ENCODE data around the gene TSPAN18.
"Not testable (repeated sequence)": the region's sequence is repeated elsewhere in the genome, so short reads cannot be mapped to it uniquely, and the experiment has no call there.

The TSPAN18 gene

DNA sequence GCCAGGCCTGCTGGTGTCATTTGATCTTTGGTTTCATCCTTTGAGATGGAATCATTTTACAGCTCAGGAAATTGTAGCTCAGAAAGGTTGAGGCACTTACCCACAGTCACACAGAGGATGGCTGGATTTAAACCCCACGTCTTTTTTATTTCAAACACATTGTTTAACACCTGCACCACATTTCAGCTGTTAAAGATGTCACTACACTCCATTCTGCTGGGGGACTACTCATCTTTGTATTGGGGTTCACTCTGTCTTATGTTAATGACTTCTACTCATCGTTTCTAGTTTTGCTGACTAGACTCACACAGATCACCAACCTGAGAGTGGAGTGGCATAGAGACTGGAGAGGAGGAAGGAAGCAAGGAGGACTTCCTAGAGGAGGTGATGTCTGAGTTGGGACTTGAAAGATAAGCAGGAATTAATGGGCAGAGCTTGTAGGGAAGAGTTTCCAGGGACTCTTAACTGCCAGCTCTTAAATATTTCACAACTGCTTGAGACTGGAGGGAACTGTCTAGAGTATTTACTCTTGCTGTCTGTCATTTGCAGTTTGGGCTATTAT, 143.9 kb downstream of the TSPAN18 start:
- no peak for DNase-seq (ENCODE audit: low read depth)
- no peak overlapping the region for H3K4me3 ChIP-seq (ENCODE audit: low read depth, low read length)
- TF ChIP-seq, protein P1, sequence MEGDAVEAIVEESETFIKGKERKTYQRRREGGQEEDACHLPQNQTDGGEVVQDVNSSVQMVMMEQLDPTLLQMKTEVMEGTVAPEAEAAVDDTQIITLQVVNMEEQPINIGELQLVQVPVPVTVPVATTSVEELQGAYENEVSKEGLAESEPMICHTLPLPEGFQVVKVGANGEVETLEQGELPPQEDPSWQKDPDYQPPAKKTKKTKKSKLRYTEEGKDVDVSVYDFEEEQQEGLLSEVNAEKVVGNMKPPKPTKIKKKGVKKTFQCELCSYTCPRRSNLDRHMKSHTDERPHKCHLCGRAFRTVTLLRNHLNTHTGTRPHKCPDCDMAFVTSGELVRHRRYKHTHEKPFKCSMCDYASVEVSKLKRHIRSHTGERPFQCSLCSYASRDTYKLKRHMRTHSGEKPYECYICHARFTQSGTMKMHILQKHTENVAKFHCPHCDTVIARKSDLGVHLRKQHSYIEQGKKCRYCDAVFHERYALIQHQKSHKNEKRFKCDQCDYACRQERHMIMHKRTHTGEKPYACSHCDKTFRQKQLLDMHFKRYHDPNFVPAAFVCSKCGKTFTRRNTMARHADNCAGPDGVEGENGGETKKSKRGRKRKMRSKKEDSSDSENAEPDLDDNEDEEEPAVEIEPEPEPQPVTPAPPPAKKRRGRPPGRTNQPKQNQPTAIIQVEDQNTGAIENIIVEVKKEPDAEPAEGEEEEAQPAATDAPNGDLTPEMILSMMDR (IDR thresholded peaks at IDR 0.05; ENCODE audit: insufficient read depth, low read depth, low read length, missing control alignments), result no peak

DNA sequence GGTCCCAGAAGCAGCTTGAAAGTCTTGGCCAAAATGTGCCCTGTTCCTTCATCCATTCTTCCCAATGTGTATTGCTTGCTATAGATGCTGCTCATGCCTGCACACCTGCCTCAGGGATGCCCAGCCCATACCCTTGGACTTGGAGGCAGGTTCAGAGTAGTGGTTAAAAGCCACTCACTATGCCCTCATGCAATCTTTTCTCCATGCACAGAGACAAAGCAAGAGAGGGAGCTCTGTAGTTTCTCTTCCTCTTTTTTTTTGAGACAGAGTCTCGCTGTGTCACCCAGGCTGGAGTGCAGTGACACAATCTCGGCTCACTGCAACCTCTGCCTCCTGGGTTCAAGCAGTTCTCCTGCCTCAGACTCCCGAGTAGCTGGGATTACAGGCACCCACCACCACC, 144.9 kb downstream of the TSPAN18 start:
- H3K4me3 ChIP-seq (ENCODE audit: low read depth, low read length), result not testable (repeated sequence)
- peak; percentile 51 for DNase-seq (ENCODE audit: low read depth)

DNA sequence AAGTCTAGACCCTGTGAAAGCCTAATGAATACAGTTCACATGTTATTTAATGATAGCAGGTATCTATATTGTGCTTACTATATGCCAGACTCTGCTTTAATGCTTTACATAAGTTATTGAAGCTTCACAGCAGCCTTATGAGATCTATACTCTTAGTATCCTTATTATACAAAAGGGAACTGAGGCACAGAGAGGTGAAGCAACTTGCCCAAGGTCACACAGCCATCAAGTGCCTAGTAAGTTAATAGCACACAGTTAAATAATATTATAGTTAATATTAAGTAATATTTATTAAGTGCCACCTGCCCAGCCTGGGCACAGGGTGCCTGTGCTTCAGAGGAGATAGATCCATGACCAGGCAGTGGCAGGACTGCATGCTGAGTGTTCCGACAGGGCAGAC, 145.8 kb downstream of the TSPAN18 start:
- H3K4me3 ChIP-seq (ENCODE audit: low read depth, low read length), result no peak overlapping the region
- DNase-seq (ENCODE audit: low read depth), result no peak
- TF ChIP-seq, protein P1 (IDR thresholded peaks at IDR 0.05; ENCODE audit: insufficient read depth, low read depth, low read length, missing control alignments), result no peak

- no peak overlapping the region for H3K4me3 ChIP-seq (ENCODE audit: low read depth, low read length)
- TF ChIP-seq, protein P1 (IDR thresholded peaks at IDR 0.05; ENCODE audit: insufficient read depth, low read depth, low read length, missing control alignments), result no peak
- no peak for DNase-seq (ENCODE audit: low read depth)
Observed at GRCh38 chr11:44873537-44873936, 146.8 kb downstream of the TSPAN18 start.

DNA sequence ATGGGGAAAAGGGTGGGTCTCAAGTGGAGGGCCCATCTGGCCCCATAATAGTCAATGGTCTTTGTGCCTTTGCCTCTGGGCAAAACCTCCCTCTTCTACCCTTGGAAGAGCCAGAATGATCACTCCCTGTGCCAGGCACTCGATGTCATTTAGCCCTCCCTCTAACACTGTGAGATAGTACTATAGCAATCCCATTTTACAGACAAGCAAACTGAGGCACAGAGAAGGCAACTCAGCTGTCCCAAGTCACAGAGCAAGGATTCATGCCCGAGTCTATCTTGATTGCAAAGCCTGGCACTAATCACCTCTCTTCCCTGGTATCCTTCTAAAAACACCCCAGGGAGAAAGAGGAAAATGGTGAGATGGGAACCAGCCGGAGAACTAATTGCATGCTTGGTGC, 147.5 kb downstream of the TSPAN18 start:
- TF ChIP-seq, protein P1 (IDR thresholded peaks at IDR 0.05; ENCODE audit: insufficient read depth, low read depth, low read length, missing control alignments), result no peak
- DNase-seq (ENCODE audit: low read depth), result no peak
- H3K4me3 ChIP-seq (ENCODE audit: low read depth, low read length), result no peak overlapping the region

DNA sequence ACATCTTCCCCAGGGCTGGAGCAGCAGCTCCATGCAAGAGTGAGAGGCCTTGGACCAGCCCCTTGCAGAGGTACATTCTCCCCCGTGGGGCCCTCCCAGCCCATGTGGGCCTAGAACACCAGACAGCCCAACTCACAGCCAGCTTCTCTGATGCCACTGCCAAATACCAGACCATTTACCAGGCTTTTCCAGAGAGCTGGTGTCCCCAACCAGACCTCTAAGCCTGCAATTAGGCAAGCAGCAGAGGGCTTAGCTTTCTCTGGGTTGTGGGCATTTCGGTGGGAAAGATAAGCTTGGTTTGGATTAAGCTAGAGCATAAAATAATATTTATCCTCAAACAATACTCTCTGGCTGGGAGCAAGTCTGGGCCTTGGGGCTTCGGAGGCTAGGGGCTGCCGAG, 148.3 kb downstream of the TSPAN18 start:
- TF ChIP-seq, protein P1 (IDR thresholded peaks at IDR 0.05; ENCODE audit: insufficient read depth, low read depth, low read length, missing control alignments), result no peak
- no peak for DNase-seq (ENCODE audit: low read depth)
- H3K4me3 ChIP-seq (ENCODE audit: low read depth, low read length), result no peak overlapping the region

- TF ChIP-seq, protein P1 (IDR thresholded peaks at IDR 0.05; ENCODE audit: insufficient read depth, low read depth, low read length, missing control alignments), result no peak
- DNase-seq (ENCODE audit: low read depth), result no peak
- H3K4me3 ChIP-seq (ENCODE audit: low read depth, low read length), result no peak overlapping the region
Observed at GRCh38 chr11:44876194-44876723, 149.5 kb downstream of the TSPAN18 start.

Data from GM12865 (cell line).